UCSD-AML1 (cell line): ENCODE results near the gene NUDT1.
A peak's percentile ranks its signal among the peaks of the same experiment; 100 is the strongest.

ENCODE experiments used
- DNase-seq: peaks from one replicate; lab custom pipeline; 2025; ENCODE audit not compliant: unreplicated experiment; lab: John Stamatoyannopoulos, UW

NUDT1 gene

DNA sequence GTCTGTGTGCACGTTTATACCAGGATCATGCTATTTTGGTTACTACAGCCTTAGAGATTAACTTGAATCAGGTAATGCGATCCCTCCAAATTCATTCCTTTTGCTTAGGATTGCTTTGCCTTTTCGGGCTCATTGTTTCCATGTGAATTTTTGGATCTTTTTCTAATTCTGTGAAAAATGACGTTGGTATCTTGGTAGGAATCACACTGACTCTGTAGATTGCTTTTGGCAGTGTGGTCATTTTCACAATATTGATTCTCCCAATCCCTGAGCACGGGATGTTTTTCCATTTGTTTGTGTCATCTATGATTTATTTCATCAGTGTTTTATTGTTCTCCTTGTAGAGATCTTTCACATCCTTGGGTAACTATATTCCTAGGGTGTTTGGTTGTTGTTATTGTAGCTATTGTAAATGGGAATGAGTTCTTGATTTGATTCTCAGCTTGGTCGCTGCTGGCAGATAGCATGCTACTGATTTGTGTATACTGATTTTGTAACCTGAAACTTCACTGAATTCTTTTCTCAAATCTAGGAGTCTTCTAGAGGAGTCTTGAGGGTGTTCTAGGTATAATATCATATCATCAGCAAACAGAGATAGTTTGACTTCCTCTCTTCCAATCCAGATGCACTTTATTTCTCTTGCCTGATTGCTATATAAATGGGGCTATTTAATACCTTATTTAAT is 54.1 kb downstream of the NUDT1 start:
- no peak for DNase-seq

DNA sequence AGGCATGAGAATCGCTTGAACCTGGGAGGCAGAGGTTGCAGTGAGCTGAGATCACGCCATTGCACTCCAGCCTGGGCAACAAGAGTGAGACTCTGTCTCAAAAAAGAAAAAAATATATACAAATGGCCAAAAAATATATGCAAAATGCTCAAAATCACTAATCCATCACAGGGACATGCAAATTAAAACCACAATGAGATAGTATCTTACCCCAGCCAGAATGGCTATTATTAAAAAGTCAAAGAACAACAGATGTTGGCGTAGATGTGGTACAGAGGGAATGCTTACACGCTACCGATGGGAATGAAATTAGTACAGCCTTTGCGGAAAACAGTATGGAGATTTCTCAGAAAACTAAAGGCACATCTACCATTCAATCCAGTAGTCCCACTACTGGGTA is 54.8 kb downstream of the NUDT1 start:
- no peak for DNase-seq

DNA sequence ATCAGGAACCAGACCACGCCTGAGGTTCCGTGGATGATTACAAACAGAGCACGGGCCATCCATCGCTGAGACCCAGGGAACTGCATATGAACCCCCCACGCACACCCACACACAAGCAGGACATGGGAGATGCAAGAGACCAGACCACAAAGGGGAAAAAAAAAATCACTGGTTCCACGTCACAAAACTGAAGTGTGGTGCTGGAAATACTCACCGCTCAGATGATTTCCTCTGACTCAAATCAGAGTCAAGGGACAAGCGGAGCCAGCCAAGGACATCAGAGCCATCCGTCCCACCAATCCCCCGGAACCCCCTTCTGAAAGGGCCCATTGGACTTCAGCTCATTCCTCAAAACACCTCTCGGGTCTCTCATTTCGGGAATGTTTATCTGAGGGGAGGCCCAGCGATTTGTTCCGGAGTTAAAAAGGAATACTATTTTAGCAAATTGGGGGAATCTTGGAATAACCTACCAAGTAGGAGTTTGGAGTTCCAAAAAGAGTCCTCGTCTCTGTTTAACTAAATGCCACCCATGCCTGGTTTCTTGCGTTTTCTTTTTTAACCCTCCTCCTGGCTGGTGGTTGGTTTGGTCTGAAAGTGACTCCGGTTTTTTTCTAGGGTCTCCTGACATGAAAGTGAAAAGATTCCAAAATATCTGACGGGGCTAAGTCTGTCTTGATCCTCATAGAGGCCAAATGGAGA is 57.3 kb downstream of the NUDT1 start:
- DNase-seq = peak; percentile 18

DNA sequence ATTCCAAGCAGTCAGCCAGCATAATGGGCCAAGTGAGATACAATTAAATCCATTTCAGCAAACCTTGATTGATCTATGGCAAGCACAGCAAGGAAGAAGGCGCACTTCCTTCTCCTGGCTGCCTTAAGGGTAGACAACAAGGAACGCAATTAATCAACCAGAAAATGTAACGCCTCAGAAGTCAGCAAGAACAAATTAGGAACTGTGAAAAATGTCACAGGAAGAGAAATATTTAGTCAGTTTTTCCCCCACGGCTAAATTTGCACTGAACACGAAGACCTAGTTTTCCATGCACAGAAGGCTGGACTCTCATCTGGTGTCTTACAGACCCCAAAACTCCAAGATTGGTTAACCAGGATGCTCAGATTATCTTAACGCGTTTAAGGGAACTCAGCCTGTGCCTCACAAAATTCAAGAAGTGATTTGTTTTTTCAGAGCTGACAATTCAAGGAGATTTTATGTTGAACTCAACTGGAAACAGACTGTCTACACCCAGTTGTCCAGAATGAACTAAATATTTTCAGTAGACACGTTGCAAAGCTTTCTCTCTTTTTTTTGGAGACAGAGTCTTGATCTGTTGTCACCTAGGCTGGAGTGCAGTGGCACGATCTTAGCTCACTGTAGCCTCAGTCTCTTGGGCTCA is 58.0 kb downstream of the NUDT1 start:
- DNase-seq = no peak
